SK-N-SH (cell line): ENCODE measurements around the gene SH3BP4. TPM values are rescaled to one million over a fixed set of nuclear protein-coding genes. Genes with fewer than 3 reads are reported as not detected.

ENCODE experiments used
- CTCF ChIA-PET: fragments of 300-600, 350-600 bp; formaldehyde crosslinking; extraction: SDS; loops from one replicate; lab custom pipeline; 2021; lab: Yijun Ruan, JAX
- POLR2A ChIA-PET: fragments of 350-600 bp; sonication (Branson Sonifier 250); formaldehyde crosslinking; extraction: SDS; loops from one replicate; lab custom pipeline; 2020; ENCODE audit warnings: antibody characterized with exemption, inconsistent platforms; lab: Yijun Ruan, JAX
- DNase-seq: peaks from one replicate; pipeline ENCODE4 v3.0.0; 2012
- H2AFZ ChIP-seq: fragments of 200-600 bp; sonication (generic); 2 replicates; pipeline ENCODE4 v1.8.1; 2016; ENCODE audit warnings: antibody characterized with exemption, mild to moderate bottlenecking, low read depth
- H3F3A ChIP-seq: fragments of 200-600 bp; sonication (generic); replicated peaks from 2 replicates; pipeline ENCODE3; 2016; ENCODE audit warnings: antibody characterized with exemption, mild to moderate bottlenecking; ENCODE audit not compliant: insufficient read depth
- H3K27ac ChIP-seq, 2 experiments: fragments of 200-500 bp in 1 of 2; fragments of 200-600 bp in 1 of 2; sonication (Bioruptor generic) in 1 of 2; sonication (generic), shearing (Covaris generic) in 1 of 2; 2 replicates each; pipeline versions ENCODE4 v1.5.1 to v1.6.1; 2014 to 2016; ENCODE audit warnings: low read depth in 2 of 2, inconsistent platforms in 1 of 2, low read length in 1 of 2, mild to moderate bottlenecking in 1 of 2, mixed read lengths in 1 of 2
- H3K27me3 ChIP-seq: fragments of 200-600 bp; sonication (generic), shearing (Covaris generic); 2 replicates; pipeline ENCODE4 v1.6.1; 2016; ENCODE audit warnings: mixed run types; ENCODE audit not compliant: insufficient read depth
- H3K36me3 ChIP-seq, 2 experiments: fragments of 200-500 bp in 1 of 2; fragments of 200-600 bp in 1 of 2; sonication (Bioruptor generic) in 1 of 2; sonication (generic) in 1 of 2; replicated peaks in 1 of 2; 2 replicates each; pipeline versions ENCODE3 to v1.5.1; 2014 to 2016; ENCODE audit warnings: low read length in 1 of 2, mild to moderate bottlenecking in 1 of 2; ENCODE audit not compliant: insufficient read depth in 2 of 2, control insufficient read depth in 1 of 2
- H3K4me1 ChIP-seq, 2 experiments: fragments of 200-500 bp in 1 of 2; fragments of 200-600 bp in 1 of 2; sonication (Bioruptor generic) in 1 of 2; sonication (generic), shearing (Covaris generic) in 1 of 2; 2 replicates each; pipeline versions ENCODE4 v1.5.1 to v1.6.1; 2014 to 2016; ENCODE audit warnings: low read depth in 1 of 2, low read length in 1 of 2, mixed run types in 1 of 2; ENCODE audit not compliant: insufficient read depth in 2 of 2, control insufficient read depth in 1 of 2
- H3K4me2 ChIP-seq: fragments of 200-600 bp; sonication (generic), shearing (Covaris generic); 2 replicates; pipeline ENCODE4 v1.6.1; 2017; ENCODE audit warnings: mixed run types
- H3K4me3 ChIP-seq, 2 experiments: fragments of 200-500 bp in 1 of 2; fragments of 200-600 bp in 1 of 2; sonication (Bioruptor generic) in 1 of 2; sonication (generic), shearing (Covaris generic) in 1 of 2; 2 replicates each; pipeline versions ENCODE4 v1.5.1 to v1.8.1; 2014 to 2016; ENCODE audit warnings: low read depth in 2 of 2, inconsistent platforms in 1 of 2, low read length in 1 of 2, mild to moderate bottlenecking in 1 of 2, mixed read lengths in 1 of 2, moderate library complexity in 1 of 2
- H3K79me2 ChIP-seq: fragments of 200-600 bp; sonication (generic); 2 replicates; pipeline ENCODE4 v1.8.1; 2017; ENCODE audit warnings: mild to moderate bottlenecking; ENCODE audit not compliant: insufficient read depth
- H3K9ac ChIP-seq: fragments of 200-600 bp; sonication (generic); 2 replicates; pipeline ENCODE4 v1.6.1; 2017; ENCODE audit warnings: mixed run types
- H3K9me2 ChIP-seq: fragments of 200-600 bp; sonication (generic); 2 replicates; pipeline ENCODE4 v1.6.1; 2017; ENCODE audit warnings: mixed run types
- H3K9me3 ChIP-seq: fragments of 200-600 bp; sonication (generic); 2 replicates; pipeline ENCODE4 v1.6.1; 2017; ENCODE audit warnings: mixed run types, mild to moderate bottlenecking, moderate library complexity
- H4K20me1 ChIP-seq: fragments of 200-600 bp; sonication (generic); 2 replicates; pipeline ENCODE4 v1.6.1; 2017; ENCODE audit warnings: mild to moderate bottlenecking, mixed run types; ENCODE audit not compliant: insufficient read depth
- FOSL2 ChIP-seq: IDR thresholded peaks from 2 replicates; pipeline ENCODE4 v1.4.0; 2012; ENCODE audit warnings: low read depth, mild to moderate bottlenecking, moderate library complexity, borderline replicate concordance
- FOXM1 ChIP-seq: IDR thresholded peaks from 2 replicates; pipeline ENCODE4 v1.4.0; 2012; ENCODE audit warnings: low read depth, mild to moderate bottlenecking
- GATA2 ChIP-seq: sonication (generic); formaldehyde crosslinking; IDR thresholded peaks from 2 replicates; pipeline ENCODE4 v1.5.0; 2020; ENCODE audit warnings: mild to moderate bottlenecking, missing genetic modification reagents
- MEF2A ChIP-seq: IDR thresholded peaks from 2 replicates; pipeline ENCODE4 v1.4.0; 2012; ENCODE audit warnings: low read depth, borderline replicate concordance
- NFIC ChIP-seq: IDR thresholded peaks from 2 replicates; pipeline ENCODE4 v1.4.0; 2012; ENCODE audit warnings: borderline replicate concordance
- NRF1 ChIP-seq: IDR thresholded peaks from 2 replicates; pipeline ENCODE4 v1.6.1; 2012; ENCODE audit warnings: low read depth, mild to moderate bottlenecking, low read length
- RAD21 ChIP-seq: IDR thresholded peaks from 2 replicates; pipeline ENCODE4 v1.6.1; 2012; ENCODE audit warnings: mild to moderate bottlenecking, low read length
- RFX5 ChIP-seq: IDR thresholded peaks from 2 replicates; pipeline ENCODE4 v1.6.1; 2012; ENCODE audit warnings: mild to moderate bottlenecking, improper control_type of control experiment, low read length
- RXRA ChIP-seq: IDR thresholded peaks from 2 replicates; pipeline ENCODE4 v1.4.0; 2012; ENCODE audit warnings: low read depth, mild to moderate bottlenecking, borderline replicate concordance
- SIN3A ChIP-seq: IDR thresholded peaks from 2 replicates; pipeline ENCODE4 v1.6.1; 2012; ENCODE audit warnings: low read depth, mild to moderate bottlenecking, low read length, moderate library complexity, borderline replicate concordance
- TCF12 ChIP-seq: IDR thresholded peaks from 2 replicates; pipeline ENCODE4 v1.4.0; 2012
- TEAD4 ChIP-seq: IDR thresholded peaks from 2 replicates; pipeline ENCODE4 v1.4.0; 2012; ENCODE audit warnings: mild to moderate bottlenecking, borderline replicate concordance; ENCODE audit not compliant: insufficient read depth
- WGBS: methylation state at CpG from one replicate; pipeline ENCODE4 v1.1.6; 2017; ENCODE audit warnings: low lambda C conversion rate; 5-methylcytosine and 5-hydroxymethylcytosine counted together
- polyA plus RNA-seq, 3 experiments: library from polyadenylated mRNA; depleted of rRNA; stranded (reverse); fragments of >200 nt; gene quantifications; 2 replicates each; pipeline ENCODE4 v1.2.3, GENCODE V29; 2012
- TF ChIP-seq, protein P1 (sequence below): IDR thresholded peaks from 2 replicates; pipeline ENCODE4 v1.4.0; 2012; ENCODE audit warnings: low read depth, borderline replicate concordance
- TF ChIP-seq, protein P2 (sequence below): IDR thresholded peaks from 2 replicates; pipeline ENCODE4 v1.6.1; 2012; ENCODE audit warnings: mild to moderate bottlenecking, low read depth, low read length, moderate library complexity
- TF ChIP-seq, protein P3 (sequence below): IDR thresholded peaks from 2 replicates; pipeline ENCODE4; 2012

Gene SH3BP4
- polyA plus RNA-seq, 1 of the 3 experiments (the other 2 are of a cell fraction) = 27.7 TPM

DNA sequence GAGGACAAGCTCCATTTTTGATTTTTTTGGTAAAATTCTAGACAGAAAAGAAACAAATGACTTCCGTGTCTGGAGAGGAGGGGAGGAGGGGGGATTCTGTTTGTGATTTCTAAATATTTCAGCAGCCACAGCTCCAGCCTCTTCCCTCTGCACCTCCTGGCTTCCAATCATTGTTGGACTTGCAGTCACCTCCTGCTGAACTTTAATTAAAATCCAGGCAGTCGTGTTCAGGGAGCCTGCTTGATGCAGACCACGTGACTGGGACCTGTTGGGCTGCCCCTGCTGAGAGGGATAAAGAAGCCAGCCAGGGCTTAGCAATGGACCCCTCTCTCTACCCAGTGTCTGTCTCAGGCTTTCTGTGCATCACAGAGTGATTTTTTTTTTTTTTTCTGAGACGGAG is 115.1 kb downstream of the SH3BP4 start:
- Histone ChIP-seq H2AFZ (no peak overlapping the region), H3K79me2 (no peaks in the 10 kb centered on the region), H3F3A (peaks cover 4% of the 10 kb centered on the region), H3K4me3 (no peak overlapping the region), H3K4me1 (peaks cover 5% of the 10 kb centered on the region in 2 experiments; a peak in 1 of 4 replicates), H3K9ac (no peak overlapping the region), H3K27me3 (no peaks in the 10 kb centered on the region), H3K27ac (no peak overlapping the region), H4K20me1 (no peaks in the 10 kb centered on the region), H3K9me3 (no peaks in the 10 kb centered on the region), H3K9me2 (no peaks in the 10 kb centered on the region), H3K36me3 (no peaks in the 10 kb centered on the region), H3K4me2 (no peak overlapping the region)
- ChIA-PET CTCF (interaction anchor here (1.4 to 1.8 kb wide), 2 partner anchors 41 to 522 kb away, joined by 4 to 6 read pairs; no protein-coding TSS in a partner anchor), POLR2A (no interaction called here)
- 92% methylated on average over 3 of the region's 4 CpGs for WGBS
- DNase-seq = no peak
- no peak for TF ChIP-seq MEF2A
- no peak for TF ChIP-seq SIN3A

DNA sequence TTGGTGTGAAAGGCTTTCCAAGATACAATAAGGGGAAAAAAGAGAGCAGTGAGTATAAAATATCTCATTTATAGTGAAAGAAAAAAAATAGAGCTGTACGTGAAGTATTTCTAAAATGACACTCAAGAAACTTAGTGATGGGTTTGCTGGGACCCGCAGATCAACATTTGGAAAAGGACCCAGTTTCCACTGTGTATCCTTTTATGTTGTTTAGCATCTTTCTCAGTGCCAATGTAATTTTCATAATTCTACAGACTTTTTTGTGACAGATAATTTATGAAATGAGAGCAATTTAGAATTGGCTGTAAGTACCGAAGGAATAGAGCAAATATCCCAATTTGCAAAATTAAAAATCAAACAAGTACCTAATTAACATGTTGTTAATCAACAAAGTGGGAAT is 116.9 kb downstream of the SH3BP4 start:
- Histone ChIP-seq H3K27me3 (no peaks in the 10 kb centered on the region), H3K9me2 (no peaks in the 10 kb centered on the region), H3K79me2 (no peaks in the 10 kb centered on the region), H4K20me1 (no peaks in the 10 kb centered on the region), H3K4me1 (peaks cover 5 to 7% of the 10 kb centered on the region in 2 experiments; a peak in 1 of 4 replicates), H3K4me3 (no peak overlapping the region), H3K36me3 (no peaks in the 10 kb centered on the region), H3F3A (peaks cover 4% of the 10 kb centered on the region), H3K9me3 (no peaks in the 10 kb centered on the region), H3K9ac (no peak overlapping the region), H2AFZ (no peak overlapping the region), H3K27ac (no peak overlapping the region), H3K4me2 (no peak overlapping the region)
- 96% methylated on average over 3 of the region's 3 CpGs for WGBS
- TF ChIP-seq, protein P1, sequence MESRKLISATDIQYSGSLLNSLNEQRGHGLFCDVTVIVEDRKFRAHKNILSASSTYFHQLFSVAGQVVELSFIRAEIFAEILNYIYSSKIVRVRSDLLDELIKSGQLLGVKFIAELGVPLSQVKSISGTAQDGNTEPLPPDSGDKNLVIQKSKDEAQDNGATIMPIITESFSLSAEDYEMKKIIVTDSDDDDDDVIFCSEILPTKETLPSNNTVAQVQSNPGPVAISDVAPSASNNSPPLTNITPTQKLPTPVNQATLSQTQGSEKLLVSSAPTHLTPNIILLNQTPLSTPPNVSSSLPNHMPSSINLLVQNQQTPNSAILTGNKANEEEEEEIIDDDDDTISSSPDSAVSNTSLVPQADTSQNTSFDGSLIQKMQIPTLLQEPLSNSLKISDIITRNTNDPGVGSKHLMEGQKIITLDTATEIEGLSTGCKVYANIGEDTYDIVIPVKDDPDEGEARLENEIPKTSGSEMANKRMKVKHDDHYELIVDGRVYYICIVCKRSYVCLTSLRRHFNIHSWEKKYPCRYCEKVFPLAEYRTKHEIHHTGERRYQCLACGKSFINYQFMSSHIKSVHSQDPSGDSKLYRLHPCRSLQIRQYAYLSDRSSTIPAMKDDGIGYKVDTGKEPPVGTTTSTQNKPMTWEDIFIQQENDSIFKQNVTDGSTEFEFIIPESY = no peak
- TF ChIP-seq RAD21 (no peak), GATA2 (no peak), RFX5 (no peak), NFIC (no peak), TCF12 (no peak), FOSL2 (no peak), FOXM1 (no peak), NRF1 (no peak), SIN3A (no peak), TEAD4 (no peak), RXRA (no peak)
- TF ChIP-seq, protein P2, sequence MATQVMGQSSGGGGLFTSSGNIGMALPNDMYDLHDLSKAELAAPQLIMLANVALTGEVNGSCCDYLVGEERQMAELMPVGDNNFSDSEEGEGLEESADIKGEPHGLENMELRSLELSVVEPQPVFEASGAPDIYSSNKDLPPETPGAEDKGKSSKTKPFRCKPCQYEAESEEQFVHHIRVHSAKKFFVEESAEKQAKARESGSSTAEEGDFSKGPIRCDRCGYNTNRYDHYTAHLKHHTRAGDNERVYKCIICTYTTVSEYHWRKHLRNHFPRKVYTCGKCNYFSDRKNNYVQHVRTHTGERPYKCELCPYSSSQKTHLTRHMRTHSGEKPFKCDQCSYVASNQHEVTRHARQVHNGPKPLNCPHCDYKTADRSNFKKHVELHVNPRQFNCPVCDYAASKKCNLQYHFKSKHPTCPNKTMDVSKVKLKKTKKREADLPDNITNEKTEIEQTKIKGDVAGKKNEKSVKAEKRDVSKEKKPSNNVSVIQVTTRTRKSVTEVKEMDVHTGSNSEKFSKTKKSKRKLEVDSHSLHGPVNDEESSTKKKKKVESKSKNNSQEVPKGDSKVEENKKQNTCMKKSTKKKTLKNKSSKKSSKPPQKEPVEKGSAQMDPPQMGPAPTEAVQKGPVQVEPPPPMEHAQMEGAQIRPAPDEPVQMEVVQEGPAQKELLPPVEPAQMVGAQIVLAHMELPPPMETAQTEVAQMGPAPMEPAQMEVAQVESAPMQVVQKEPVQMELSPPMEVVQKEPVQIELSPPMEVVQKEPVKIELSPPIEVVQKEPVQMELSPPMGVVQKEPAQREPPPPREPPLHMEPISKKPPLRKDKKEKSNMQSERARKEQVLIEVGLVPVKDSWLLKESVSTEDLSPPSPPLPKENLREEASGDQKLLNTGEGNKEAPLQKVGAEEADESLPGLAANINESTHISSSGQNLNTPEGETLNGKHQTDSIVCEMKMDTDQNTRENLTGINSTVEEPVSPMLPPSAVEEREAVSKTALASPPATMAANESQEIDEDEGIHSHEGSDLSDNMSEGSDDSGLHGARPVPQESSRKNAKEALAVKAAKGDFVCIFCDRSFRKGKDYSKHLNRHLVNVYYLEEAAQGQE = no peak
- TF ChIP-seq, protein P3, sequence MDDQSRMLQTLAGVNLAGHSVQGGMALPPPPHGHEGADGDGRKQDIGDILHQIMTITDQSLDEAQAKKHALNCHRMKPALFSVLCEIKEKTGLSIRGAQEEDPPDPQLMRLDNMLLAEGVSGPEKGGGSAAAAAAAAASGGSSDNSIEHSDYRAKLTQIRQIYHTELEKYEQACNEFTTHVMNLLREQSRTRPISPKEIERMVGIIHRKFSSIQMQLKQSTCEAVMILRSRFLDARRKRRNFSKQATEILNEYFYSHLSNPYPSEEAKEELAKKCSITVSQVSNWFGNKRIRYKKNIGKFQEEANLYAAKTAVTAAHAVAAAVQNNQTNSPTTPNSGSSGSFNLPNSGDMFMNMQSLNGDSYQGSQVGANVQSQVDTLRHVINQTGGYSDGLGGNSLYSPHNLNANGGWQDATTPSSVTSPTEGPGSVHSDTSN = no peak
- ChIA-PET CTCF (interaction anchor here (1.4 kb wide), 1 partner anchor 523 kb away, joined by 3 read pairs; no protein-coding TSS in a partner anchor), POLR2A (no interaction called here)
- no peak for DNase-seq
